SIG-M5 treated with dmso at 0.1 percent for 504 hours (cell line): Measurements from ENCODE around the gene GRIK3.

Experiments
- DNase-seq: peaks from one replicate; lab custom pipeline; 2025; ENCODE audit not compliant: unreplicated experiment; lab: John Stamatoyannopoulos, UW

GRIK3 gene

GRCh38 chr1:37047542-37047941 lies 13.2 kb upstream of the GRIK3 start:
- no peak for DNase-seq

GRCh38 chr1:37043101-37043500 lies 8.8 kb upstream of the GRIK3 start:
- DNase-seq: no peak

GRCh38 chr1:37042506-37042905 lies 8.2 kb upstream of the GRIK3 start:
- no peak for DNase-seq

- DNase-seq: no peak
These were observed 7.2 kb upstream of the GRIK3 start for GRCh38 chr1:37041483-37041882.

GRCh38 chr1:37040773-37041172 lies 6.5 kb upstream of the GRIK3 start:
- DNase-seq: no peak

GRCh38 chr1:37040261-37040660 lies 5.9 kb upstream of the GRIK3 start:
- no peak for DNase-seq

- DNase-seq: peak; percentile 30
These were observed 4.1 kb upstream of the GRIK3 start for GRCh38 chr1:37038227-37039093.

- DNase-seq: no peak
These were observed 3.4 kb upstream of the GRIK3 start for GRCh38 chr1:37037690-37038089.

GRCh38 chr1:37036667-37037053 lies 2.3 kb upstream of the GRIK3 start:
- DNase-seq: no peak

GRCh38 chr1:37035796-37036666 lies 1.7 kb upstream of the GRIK3 start:
- peak; percentile 27 for DNase-seq

GRCh38 chr1:37035014-37035691 lies 838 bp upstream of the GRIK3 start:
- no peak for DNase-seq

GRCh38 chr1:37033355-37034101 lies 787 bp downstream of the GRIK3 start:
- no peak for DNase-seq

GRCh38 chr1:37032660-37033354 lies 1.5 kb downstream of the GRIK3 start:
- no peak for DNase-seq

GRCh38 chr1:37031871-37032270 lies 2.4 kb downstream of the GRIK3 start:
- no peak for DNase-seq

GRCh38 chr1:37031429-37031828 lies 2.9 kb downstream of the GRIK3 start:
- no peak for DNase-seq

GRCh38 chr1:37028981-37029617 lies 5.2 kb downstream of the GRIK3 start:
- DNase-seq: no peak

- no peak for DNase-seq
These were observed 12.8 kb downstream of the GRIK3 start for GRCh38 chr1:37021502-37021901.

- DNase-seq: peak; percentile 4
These were observed 13.6 kb downstream of the GRIK3 start for GRCh38 chr1:37020653-37021277.

GRCh38 chr1:37018510-37018909 lies 15.8 kb downstream of the GRIK3 start:
- DNase-seq: no peak
